ENCODE results near the gene CBX8. TPM values are rescaled to one million over a fixed set of nuclear protein-coding genes. Genes with fewer than 3 reads are reported as not detected.

Gene CBX8
- total RNA-seq, 1 experiment from 2014 or later: 2.0 TPM

- DNase-seq (ENCODE audit: low spot score): no peak
- ATAC-seq: no peak
- Mint-ChIP-seq H3K36me3 (no peaks in the 10 kb centered on the region), H3K27me3 (ENCODE audit: low read depth) (peaks cover 66% of the 10 kb centered on the region), H3K4me3 (no peak overlapping the region), H3K27ac (no peak overlapping the region), H3K9me3 (no peaks in the 10 kb centered on the region), H3K4me1 (peaks cover 15% of the 10 kb centered on the region)
- ChIA-PET CTCF (interaction anchor here (1.0 to 1.1 kb wide), 4 partner anchors 8 to 95 kb away, joined by 3 to 4 read pairs (median 3); partner anchors contain the start of gene CBX8), POLR2A (no interaction called here)
- TF ChIP-seq ARID4B (CRISPR knock-in tag; IDR thresholded peaks at IDR 0.05; ENCODE audit: borderline replicate concordance) (no peak), IRF2 (CRISPR knock-in tag; IDR thresholded peaks at IDR 0.05; ENCODE audit: borderline replicate concordance, low read depth) (no peak), EMX1 (CRISPR knock-in tag; IDR thresholded peaks at IDR 0.05) (no peak), ZNF512 (CRISPR knock-in tag; IDR thresholded peaks at IDR 0.05; ENCODE audit: borderline replicate concordance) (no peak), CDX4 (CRISPR knock-in tag; IDR thresholded peaks at IDR 0.05; ENCODE audit: borderline replicate concordance) (no peak), SP1 (CRISPR knock-in tag; conservative IDR thresholded peaks at IDR 0.05) (no peak), ELF4 (CRISPR knock-in tag; IDR thresholded peaks at IDR 0.05; ENCODE audit: low read depth) (no peak), NFE2L1 (CRISPR knock-in tag; IDR thresholded peaks at IDR 0.05) (no peak), AFF4 (CRISPR knock-in tag; IDR thresholded peaks at IDR 0.05; ENCODE audit: borderline replicate concordance) (no peak), MYBL2 (CRISPR knock-in tag; IDR thresholded peaks at IDR 0.05) (no peak), ETV6 (CRISPR knock-in tag; IDR thresholded peaks at IDR 0.05) (no peak), CREB1 (CRISPR knock-in tag; IDR thresholded peaks at IDR 0.05) (no peak), CBFB (CRISPR knock-in tag; IDR thresholded peaks at IDR 0.05; ENCODE audit: low read depth) (no peak), E2F1 (CRISPR knock-in tag; IDR thresholded peaks at IDR 0.05) (no peak), ZBTB21 (CRISPR knock-in tag; IDR thresholded peaks at IDR 0.05; ENCODE audit: borderline replicate concordance) (no peak), RORB (CRISPR knock-in tag; IDR thresholded peaks at IDR 0.05) (no peak), PRRX2 (CRISPR knock-in tag; IDR thresholded peaks at IDR 0.05) (no peak), MXD4 (CRISPR knock-in tag; IDR thresholded peaks at IDR 0.05; ENCODE audit: borderline replicate concordance) (no peak), TEAD4 (CRISPR knock-in tag; IDR thresholded peaks at IDR 0.05) (no peak)
Measured at GRCh38 chr17:79749958-79750357, 46.9 kb downstream of the CBX8 start.

All from WTC11 (cell line).